C4-2B (cell line): ENCODE results near the gene TTC31.

Experiments used
- H3K27ac ChIP-seq: fragments of 450-650 bp; 2 replicates; pipeline ENCODE4 v1.5.1; 2017
- ZFX ChIP-seq: fragments of 450-650 bp; IDR thresholded peaks from 2 replicates; pipeline ENCODE4 v1.6.1; 2017
- TF ChIP-seq, protein P1 (sequence below): fragments of 450-650 bp; conservative IDR thresholded peaks from 2 replicates; pipeline ENCODE4 v1.5.1; 2017; ENCODE audit warnings: mild to moderate bottlenecking

The TTC31 gene

DNA sequence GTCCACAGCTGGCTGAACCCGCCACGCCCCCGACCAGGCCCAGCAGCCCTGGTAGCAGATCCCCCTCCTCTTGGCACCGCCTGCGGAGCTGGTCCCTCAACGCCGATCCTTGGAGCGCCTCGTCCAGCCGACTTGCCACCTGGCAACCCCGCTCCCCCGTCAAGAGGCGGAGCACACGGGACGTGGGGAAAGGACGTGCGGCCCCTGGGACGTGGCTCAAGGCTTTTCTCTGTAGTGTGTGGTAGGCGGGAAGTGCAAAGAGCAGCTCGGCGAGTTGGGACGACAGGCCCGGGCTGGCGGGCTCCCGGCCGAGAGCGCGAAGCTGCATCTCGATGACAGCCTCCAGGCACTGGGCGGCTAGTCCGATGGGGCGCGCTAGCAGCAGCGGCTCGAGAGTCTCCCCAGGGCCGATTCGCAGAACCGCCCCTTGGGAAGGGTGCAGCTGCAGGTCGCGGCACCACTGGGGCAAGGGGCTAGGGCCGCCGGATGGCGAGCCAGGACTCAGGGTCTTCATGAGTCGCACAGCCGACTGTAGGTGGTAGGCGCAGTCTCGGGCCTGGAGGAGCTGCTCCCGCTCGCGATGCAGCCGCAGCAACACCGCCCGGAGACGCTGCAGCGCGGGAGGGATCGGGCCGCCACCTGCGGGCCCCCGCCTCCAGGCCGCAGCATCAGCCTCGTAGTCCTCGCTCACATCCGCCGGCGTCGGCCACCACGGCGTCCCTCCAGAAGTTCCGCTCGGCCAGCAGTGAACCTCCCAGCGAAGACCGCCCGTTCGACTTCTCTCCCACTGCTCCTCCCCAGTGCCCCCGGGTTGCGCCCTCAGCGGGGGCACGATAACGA is 700 bp upstream of the TTC31 start:
- peak overlapping the region; percentile 85 for H3K27ac ChIP-seq
- peak; percentile 86 for TF ChIP-seq ZFX
- TF ChIP-seq, protein P1, sequence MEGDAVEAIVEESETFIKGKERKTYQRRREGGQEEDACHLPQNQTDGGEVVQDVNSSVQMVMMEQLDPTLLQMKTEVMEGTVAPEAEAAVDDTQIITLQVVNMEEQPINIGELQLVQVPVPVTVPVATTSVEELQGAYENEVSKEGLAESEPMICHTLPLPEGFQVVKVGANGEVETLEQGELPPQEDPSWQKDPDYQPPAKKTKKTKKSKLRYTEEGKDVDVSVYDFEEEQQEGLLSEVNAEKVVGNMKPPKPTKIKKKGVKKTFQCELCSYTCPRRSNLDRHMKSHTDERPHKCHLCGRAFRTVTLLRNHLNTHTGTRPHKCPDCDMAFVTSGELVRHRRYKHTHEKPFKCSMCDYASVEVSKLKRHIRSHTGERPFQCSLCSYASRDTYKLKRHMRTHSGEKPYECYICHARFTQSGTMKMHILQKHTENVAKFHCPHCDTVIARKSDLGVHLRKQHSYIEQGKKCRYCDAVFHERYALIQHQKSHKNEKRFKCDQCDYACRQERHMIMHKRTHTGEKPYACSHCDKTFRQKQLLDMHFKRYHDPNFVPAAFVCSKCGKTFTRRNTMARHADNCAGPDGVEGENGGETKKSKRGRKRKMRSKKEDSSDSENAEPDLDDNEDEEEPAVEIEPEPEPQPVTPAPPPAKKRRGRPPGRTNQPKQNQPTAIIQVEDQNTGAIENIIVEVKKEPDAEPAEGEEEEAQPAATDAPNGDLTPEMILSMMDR = no peak

DNA sequence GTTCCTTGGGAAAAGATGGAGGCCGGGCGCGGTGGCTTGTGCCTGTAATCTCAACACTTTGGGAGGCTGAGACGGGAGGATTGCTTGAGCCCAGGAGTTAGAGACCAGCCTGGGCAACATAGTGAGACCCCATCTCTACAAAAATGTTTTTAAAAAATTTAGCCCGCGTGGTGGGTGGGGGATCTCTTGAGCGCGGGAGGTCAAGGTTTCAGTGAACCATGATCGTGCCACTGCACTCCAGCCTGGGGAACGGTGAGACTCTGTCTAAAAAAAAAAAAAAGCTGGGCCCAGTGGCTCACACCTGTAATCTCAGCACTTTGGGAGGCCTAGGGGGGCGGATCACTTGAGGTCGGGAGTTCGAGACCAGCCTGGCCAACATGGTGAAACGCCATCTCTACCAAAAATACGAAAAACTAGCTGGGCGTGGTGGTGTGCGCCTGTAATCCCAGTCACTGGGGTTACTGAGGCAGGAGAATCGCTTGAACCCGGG is 839 bp downstream of the TTC31 start:
- peak overlapping the region; percentile 85 for H3K27ac ChIP-seq

DNA sequence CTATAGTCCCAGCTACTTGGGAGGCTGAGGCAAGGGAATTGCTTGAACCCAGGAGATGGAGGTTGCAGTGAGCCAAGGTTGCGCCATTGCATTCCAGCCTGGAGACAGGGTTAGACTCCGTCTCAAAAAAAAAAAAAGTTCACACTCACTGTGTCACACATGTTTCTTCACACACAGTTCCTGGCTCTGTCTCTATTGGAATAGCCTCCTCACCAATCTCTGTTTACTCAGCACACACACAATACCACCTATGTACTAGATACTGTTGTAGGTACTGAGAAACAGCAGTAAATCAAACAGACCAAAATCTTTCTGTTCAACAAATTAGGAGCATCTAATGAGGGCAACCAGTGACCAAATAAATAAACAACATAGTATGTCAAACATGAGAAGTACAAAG is 3.3 kb downstream of the TTC31 start:
- H3K27ac ChIP-seq = no peak overlapping the region
- TF ChIP-seq, protein P1 = no peak
- TF ChIP-seq ZFX = no peak

DNA sequence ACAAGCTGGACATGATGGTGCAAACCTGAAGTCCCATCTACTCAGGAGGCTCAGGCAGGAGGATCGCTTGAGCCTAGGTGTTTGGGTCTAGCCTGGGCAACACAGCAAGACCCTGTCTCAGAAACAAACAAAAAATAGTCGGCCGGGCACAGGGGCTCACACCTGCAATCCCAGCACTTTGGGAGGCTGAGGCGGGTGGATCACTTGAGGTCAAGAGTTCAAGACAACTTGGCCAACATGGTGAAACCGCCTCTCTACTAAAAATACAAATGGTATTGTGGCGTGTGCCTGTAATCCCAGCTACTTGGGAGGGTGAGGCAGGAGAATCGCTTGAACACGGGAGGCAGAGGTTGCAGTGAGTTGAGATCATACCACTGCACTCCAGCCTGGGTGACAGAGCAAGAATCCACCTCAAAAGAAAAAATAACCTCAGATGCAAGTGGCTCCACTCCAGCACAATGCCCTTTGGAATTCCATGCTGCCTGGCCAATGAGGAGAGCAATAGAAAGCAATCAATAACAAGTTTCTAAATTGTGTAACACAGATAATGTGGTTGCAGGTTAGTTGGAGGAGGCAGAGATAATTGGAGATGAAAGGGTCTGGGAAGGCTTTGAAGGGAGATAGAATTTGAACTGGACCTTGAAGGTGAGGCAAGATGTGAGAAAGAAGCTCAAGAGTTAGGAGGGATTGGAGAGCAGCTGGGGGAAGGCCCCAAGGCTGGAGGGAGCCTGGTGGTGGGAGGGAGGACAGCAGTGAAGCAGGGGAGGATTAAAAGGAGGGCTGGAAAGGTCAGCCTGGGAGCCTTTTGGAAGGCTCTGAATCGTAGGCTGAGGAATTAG is 6.0 kb downstream of the TTC31 start:
- H3K27ac ChIP-seq = no peak overlapping the region
- no peak for TF ChIP-seq ZFX
- TF ChIP-seq, protein P1 = no peak

DNA sequence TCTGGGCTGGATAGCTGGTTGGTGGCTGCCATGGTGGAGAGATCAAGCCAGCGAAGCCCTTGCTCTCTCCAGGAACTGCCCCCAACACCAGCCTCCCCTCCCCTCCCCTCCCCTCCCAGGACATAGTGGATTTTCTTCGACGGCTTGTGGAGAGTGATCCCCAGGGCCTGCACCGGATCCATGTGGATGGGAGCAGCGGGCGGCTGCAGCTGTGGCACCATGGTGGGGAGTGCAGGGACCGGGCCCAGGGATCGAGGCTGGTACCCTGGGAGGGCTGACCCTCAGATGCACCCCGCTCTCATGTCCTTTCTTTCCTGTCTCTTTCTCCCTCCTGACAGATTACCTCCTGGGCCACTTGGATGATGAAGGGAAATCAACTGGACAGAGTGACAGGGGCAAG is 7.0 kb downstream of the TTC31 start:
- H3K27ac ChIP-seq = no peak overlapping the region

DNA sequence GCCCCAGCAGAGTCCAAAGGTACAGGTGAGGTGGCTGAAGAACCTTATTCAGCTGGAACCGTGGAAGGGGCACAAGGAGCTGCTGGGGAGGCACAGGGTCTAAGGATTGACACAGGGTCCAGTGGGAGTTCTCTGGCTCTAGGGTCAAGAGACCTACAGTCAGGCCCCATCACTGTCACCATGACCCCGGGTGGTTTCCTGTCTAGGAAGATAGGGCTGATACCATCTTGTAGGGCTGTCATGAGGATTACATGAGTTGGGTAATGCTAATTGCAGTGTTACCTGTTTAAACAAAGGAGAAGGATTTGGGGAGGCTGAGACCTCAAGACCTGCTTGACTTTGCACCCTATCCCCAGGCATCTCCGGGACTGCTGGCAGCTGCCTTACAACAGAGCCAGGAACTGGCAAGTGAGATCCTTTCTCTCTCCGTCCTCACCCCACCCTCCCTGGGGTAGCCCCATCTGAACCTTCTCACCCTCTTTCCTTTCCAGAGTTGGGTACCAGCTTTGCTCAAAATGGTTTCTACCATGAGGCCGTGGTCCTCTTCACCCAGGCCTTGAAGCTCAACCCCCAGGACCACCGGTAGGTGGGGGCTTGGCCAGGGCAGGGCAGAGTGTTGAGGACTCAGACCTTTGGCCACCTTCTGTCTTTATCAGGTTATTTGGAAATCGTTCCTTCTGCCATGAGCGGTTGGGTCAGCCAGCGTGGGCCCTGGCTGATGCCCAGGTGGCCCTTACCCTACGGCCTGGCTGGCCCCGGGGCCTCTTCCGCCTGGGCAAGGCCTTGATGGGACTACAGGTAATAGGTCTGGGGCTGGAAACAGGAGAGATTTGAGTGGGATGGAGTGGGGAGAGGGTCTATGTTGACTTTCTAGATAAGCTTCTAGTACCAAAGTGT is 9.0 kb downstream of the TTC31 start:
- TF ChIP-seq ZFX = no peak
- TF ChIP-seq, protein P1 = no peak
- H3K27ac ChIP-seq = no peak overlapping the region

More for the DNA sequence above, 7.0 kb downstream of the TTC31 start:
- no peak for TF ChIP-seq ZFX
- TF ChIP-seq, protein P1 = no peak

DNA sequence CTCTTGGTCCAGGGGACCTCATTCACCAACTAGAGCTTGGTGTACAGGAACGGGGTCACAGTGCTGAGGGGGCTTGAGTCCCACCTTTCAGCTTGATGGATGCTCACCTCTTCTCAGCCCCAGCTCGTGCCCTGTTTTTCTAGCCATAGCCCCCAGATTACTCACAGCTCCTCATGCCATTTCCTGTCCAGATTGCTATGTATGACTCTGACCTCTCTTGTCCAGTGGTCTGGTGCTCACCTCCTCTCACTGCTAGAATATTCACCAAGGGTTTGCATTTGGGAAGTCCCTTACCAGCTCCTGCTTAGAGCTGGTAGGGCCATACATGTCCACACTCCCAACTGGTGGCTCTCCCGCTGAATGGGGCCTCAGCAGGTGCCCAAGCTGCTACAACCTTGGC is 10.7 kb downstream of the TTC31 start:
- TF ChIP-seq, protein P1 = no peak
- no peak for TF ChIP-seq ZFX
- H3K27ac ChIP-seq = no peak overlapping the region
